Measurements from ENCODE around the gene C6orf132. TPM values are rescaled to one million over a fixed set of nuclear protein-coding genes. Genes with fewer than 3 reads are reported as not detected.

C6orf132 gene
- total RNA-seq, 4 donors from 2014 or later, result 26.1 to 96.9 (median 43.2) TPM

- no peak for DNase-seq
- H3K9me3 ChIP-seq, result no peaks in the 10 kb centered on the region
- no peaks in the 10 kb centered on the region for H3K27me3 ChIP-seq
- intact Hi-C loops (cut with DNase I; ENCODE audit: low total_unique reads) (no loop called here), in situ Hi-C loops (cut with MboI; ENCODE audit: low pct_ligation_motif_present in 1 of 4, low pct_unique_long_range_greater_than_20kb in 1 of 4, low sequenced_read_pairs in 3 of 4) (loop anchor here in 2 of 4 donors (25.0 kb wide), 1 partner anchor 442 kb away; no protein-coding TSS in a partner anchor)
- no peaks in the 10 kb centered on the region for H3K36me3 ChIP-seq
- no peak overlapping the region for H3K4me3 ChIP-seq
- TF ChIP-seq POLR2AphosphoS5 (IDR thresholded peaks at IDR 0.05) (no peak), POLR2A (IDR thresholded peaks at IDR 0.05) (no peak), EP300 (IDR thresholded peaks at IDR 0.05; ENCODE audit: low read depth) (no peak), CTCF (IDR thresholded peaks at IDR 0.05) (no peak)
- H3K27ac ChIP-seq, result no peak overlapping the region
- H3K4me1 ChIP-seq, result peaks cover 15 to 25% (median 21%) of the 10 kb centered on the region in 4 donors
- 100% methylated on average over 1 of the region's 1 CpG; no CpG with 5 or more reads in 1 of the 2 donors for WGBS, 2 donors (ENCODE audit: low coverage in 1 of 2)
These were observed 47.3 kb downstream of the C6orf132 start for GRCh38 chr6:42095094-42095493.

GRCh38 chr6:42093582-42094329 is 48.7 kb downstream of the C6orf132 start:
- intact Hi-C loops (cut with DNase I; ENCODE audit: low total_unique reads), result no loop called here
- WGBS, 2 donors (ENCODE audit: low coverage in 1 of 2), result 73 to 100% methylated on average over 2 to 10 of the region's 10 CpGs
- Histone ChIP-seq H3K9me3 (no peaks in the 10 kb centered on the region), H3K27ac (no peak overlapping the region), H3K4me3 (no peak overlapping the region), H3K36me3 (no peaks in the 10 kb centered on the region), H3K27me3 (no peaks in the 10 kb centered on the region), H3K4me1 (peaks cover 5 to 12% (median 8%) of the 10 kb centered on the region in 4 donors)
- peak; percentile 50 for DNase-seq
- TF ChIP-seq CTCF (IDR thresholded peaks at IDR 0.05), result no peak
- TF ChIP-seq POLR2AphosphoS5 (IDR thresholded peaks at IDR 0.05), result no peak
- peak; percentile 28 for TF ChIP-seq POLR2A (IDR thresholded peaks at IDR 0.05)
- in situ Hi-C loops (cut with MboI; ENCODE audit: low pct_ligation_motif_present in 1 of 4, low pct_unique_long_range_greater_than_20kb in 1 of 4, low sequenced_read_pairs in 3 of 4), result loop anchor here in 2 of 4 donors (25.0 kb wide), 1 partner anchor 444 kb away; no protein-coding TSS in a partner anchor

- 83 to 87% methylated on average over 3 to 9 of the region's 9 CpGs for WGBS, 2 donors (ENCODE audit: low coverage in 1 of 2)
- in situ Hi-C loops (cut with MboI; ENCODE audit: low pct_ligation_motif_present in 1 of 4, low pct_unique_long_range_greater_than_20kb in 1 of 4, low sequenced_read_pairs in 3 of 4), result loop anchor here in 2 of 4 donors (25.0 kb wide), 1 partner anchor 446 kb away; no protein-coding TSS in a partner anchor
These were observed 50.7 kb downstream of the C6orf132 start for GRCh38 chr6:42091718-42092023.

More at GRCh38 chr6:42091718-42092023, 50.7 kb downstream of the C6orf132 start:
- intact Hi-C loops (cut with DNase I; ENCODE audit: low total_unique reads), result no loop called here
- no peaks in the 10 kb centered on the region for H3K9me3 ChIP-seq
- H3K4me3 ChIP-seq, result no peak overlapping the region
- DNase-seq, result no peak
- H3K27ac ChIP-seq, result no peak overlapping the region
- no peaks in the 10 kb centered on the region for H3K27me3 ChIP-seq
- no peaks in the 10 kb centered on the region for H3K36me3 ChIP-seq
- peaks cover 0 to 7% (median 3%) of the 10 kb centered on the region in 4 donors for H3K4me1 ChIP-seq
- TF ChIP-seq POLR2A (IDR thresholded peaks at IDR 0.05), result no peak
- TF ChIP-seq EP300 (IDR thresholded peaks at IDR 0.05; ENCODE audit: low read depth), result no peak
- no peak for TF ChIP-seq CTCF (IDR thresholded peaks at IDR 0.05)
- TF ChIP-seq POLR2AphosphoS5 (IDR thresholded peaks at IDR 0.05), result no peak
